A549 (cell line): ENCODE data around the gene STX8. TPM values are rescaled to one million over a fixed set of nuclear protein-coding genes. Genes with fewer than 3 reads are reported as not detected.

Experiments
- ATAC-seq, 2 experiments: fragments of 200-7000 bp in 1 of 2; fragments of >200 bp in 1 of 2; cut with Nextera tagmentation in 1 of 2; cut with Tn5 transposase in 1 of 2; 3 replicates each; pipeline versions ENCODE4 v1.8.0 to v1.9.1; 2018 to 2020; ENCODE audit warnings: mild to moderate bottlenecking in 1 of 2, moderate library complexity in 1 of 2
- CTCF ChIA-PET: fragments of 300-600 bp; sonication (Branson Sonifier 250); formaldehyde crosslinking; extraction: SDS; loops from one replicate; lab custom pipeline; 2021; ENCODE audit warnings: antibody characterized with exemption, inconsistent platforms; lab: Yijun Ruan, JAX
- POLR2A ChIA-PET: fragments of 350-600 bp; formaldehyde crosslinking; extraction: SDS; loops from one replicate; lab custom pipeline; 2021; ENCODE audit warnings: antibody characterized with exemption, inconsistent platforms; lab: Yijun Ruan, JAX
- DNase-seq, 2 experiments: peaks; one replicate each; pipeline versions ENCODE4 v3.0.0 to v3.0.0-alpha.2; 2011 to 2016; ENCODE audit warnings: low read depth in 1 of 2, low spot score in 1 of 2
- FAIRE-seq: peaks from 2 replicates; lab custom pipeline; 2011; peaks lifted over from hg19 to GRCh38; lab: Jason Lieb, UNC
- H3K27ac ChIP-seq, 2 experiments: fragments of >200 bp; sonication (Bioruptor Twin); formaldehyde crosslinking; 3 replicates each; pipeline ENCODE4 v1.5.1; 2016 to 2017
- H3K4me1 ChIP-seq: fragments of >200 bp; sonication (Bioruptor Twin); formaldehyde crosslinking; 3 replicates; pipeline ENCODE4 v1.6.1; 2016
- H3K4me2 ChIP-seq: fragments of >200 bp; sonication (Bioruptor Twin); formaldehyde crosslinking; 3 replicates; pipeline ENCODE4 v1.6.1; 2016
- H3K4me3 ChIP-seq: fragments of >200 bp; sonication (Bioruptor Twin); formaldehyde crosslinking; 3 replicates; pipeline ENCODE4 v1.5.1; 2016
- H3K9me3 ChIP-seq: fragments of >200 bp; sonication (Bioruptor Twin); formaldehyde crosslinking; 3 replicates; pipeline ENCODE4 v1.6.1; 2016
- BHLHE40 ChIP-seq: IDR thresholded peaks from 2 replicates; pipeline ENCODE4 v1.6.1; 2012; ENCODE audit warnings: low read depth, low read length, inconsistent platforms
- CBX2 ChIP-seq: fragments of 200-600 bp; sonication (generic); IDR thresholded peaks from 2 replicates; pipeline ENCODE4 v1.6.1; 2016; ENCODE audit warnings: low read depth, mild to moderate bottlenecking, borderline replicate concordance
- CHD4 ChIP-seq: fragments of 200-600 bp; sonication (generic); IDR thresholded peaks from 2 replicates; pipeline ENCODE4 v1.6.1; 2016; ENCODE audit warnings: antibody characterized with exemption, mild to moderate bottlenecking, borderline replicate concordance
- EHMT2 ChIP-seq: fragments of 200-600 bp; sonication (generic); IDR thresholded peaks from 2 replicates; pipeline ENCODE4 v1.6.1; 2016; ENCODE audit warnings: antibody characterized with exemption, low read depth, mild to moderate bottlenecking, moderate library complexity
- ELK1 ChIP-seq: fragments of 150-350 bp; IDR thresholded peaks from 2 replicates; pipeline ENCODE4 v1.6.1; 2014; ENCODE audit warnings: low read depth, mild to moderate bottlenecking, low read length
- GATA3 ChIP-seq: IDR thresholded peaks from 2 replicates; pipeline ENCODE4 v1.6.1; 2012; ENCODE audit warnings: borderline replicate concordance
- HDAC2 ChIP-seq: fragments of 200-600 bp; sonication (generic); IDR thresholded peaks from 2 replicates; pipeline ENCODE4 v1.6.1; 2016
- HEYL ChIP-seq: fragments of 250-450 bp; sonication (Bioruptor Pico); IDR thresholded peaks from 2 replicates; pipeline ENCODE4 v1.8.0; 2021; ENCODE audit warnings: mild to moderate bottlenecking, moderate library complexity
- HMGXB4 ChIP-seq: fragments of 250-450 bp; sonication (Bioruptor Pico); IDR thresholded peaks from 2 replicates; pipeline ENCODE4 v1.5.0; 2021; ENCODE audit warnings: mild to moderate bottlenecking, moderate library complexity, borderline replicate concordance
- HOXB5 ChIP-seq: fragments of 250-450 bp; sonication (Bioruptor Pico); IDR thresholded peaks from 2 replicates; pipeline ENCODE4 v1.5.0; 2020; ENCODE audit warnings: mild to moderate bottlenecking, moderate library complexity
- JUN ChIP-seq, 2 experiments: fragments of >200 bp; sonication (Bioruptor Twin); formaldehyde crosslinking; IDR thresholded peaks; 2 replicates in 1 of 2; 3 replicates in 1 of 2; pipeline ENCODE4 v1.6.1; 2016 to 2017
- JUNB ChIP-seq: fragments of >200 bp; sonication (Bioruptor Twin); formaldehyde crosslinking; IDR thresholded peaks from 2 replicates; pipeline ENCODE4 v1.6.1; 2016
- KDM1A ChIP-seq: fragments of 200-600 bp; sonication (generic); IDR thresholded peaks from 2 replicates; pipeline ENCODE4 v1.6.1; 2016; ENCODE audit warnings: low read depth, mild to moderate bottlenecking
- KDM5A ChIP-seq: fragments of 200-600 bp; sonication (generic); IDR thresholded peaks from 2 replicates; pipeline ENCODE4 v1.6.1; 2016; ENCODE audit warnings: antibody characterized with exemption, mild to moderate bottlenecking
- MAZ ChIP-seq: fragments of 150-350 bp; IDR thresholded peaks from 2 replicates; pipeline ENCODE4 v1.6.1; 2014; ENCODE audit warnings: antibody characterized with exemption, low read depth, low read length, borderline replicate concordance
- NPAS2 ChIP-seq: fragments of 250-450 bp; sonication (Bioruptor Pico); IDR thresholded peaks from 2 replicates; pipeline ENCODE4 v1.8.0; 2022; ENCODE audit warnings: mild to moderate bottlenecking, moderate library complexity, borderline replicate concordance
- NR3C1 ChIP-seq: fragments of >200 bp; sonication (Bioruptor Twin); formaldehyde crosslinking; IDR thresholded peaks from 3 replicates; pipeline ENCODE4 v1.6.1; 2017
- PHF8 ChIP-seq: fragments of 200-600 bp; sonication (generic); IDR thresholded peaks from 2 replicates; pipeline ENCODE4 v1.6.1; 2016; ENCODE audit warnings: low read depth, mild to moderate bottlenecking, antibody characterized with exemption, moderate library complexity, borderline replicate concordance
- POLR2A ChIP-seq: IDR thresholded peaks from 2 replicates; pipeline ENCODE4 v1.6.1; 2012; ENCODE audit warnings: mild to moderate bottlenecking, low read length
- POLR2AphosphoS2 ChIP-seq: conservative IDR thresholded peaks from 2 replicates; pipeline ENCODE4 v1.6.1; 2012; ENCODE audit warnings: low read length, improper control_type of control experiment, inconsistent platforms
- REST ChIP-seq: fragments of 200-600 bp; sonication (generic); IDR thresholded peaks from 2 replicates; pipeline ENCODE4 v1.6.1; 2016; ENCODE audit warnings: antibody characterized with exemption, mild to moderate bottlenecking, moderate library complexity
- RFX5 ChIP-seq: fragments of 450-650 bp; IDR thresholded peaks from 2 replicates; pipeline ENCODE4 v1.7.1; 2014; ENCODE audit warnings: antibody characterized with exemption, mild to moderate bottlenecking, moderate library complexity
- SREBF2 ChIP-seq: fragments of 450-650 bp; IDR thresholded peaks from 2 replicates; pipeline ENCODE4 v1.6.1; 2014; ENCODE audit warnings: mild to moderate bottlenecking, moderate library complexity
- TP53 ChIP-seq: fragments of 250-450 bp; sonication (Bioruptor Pico); IDR thresholded peaks from 2 replicates; pipeline ENCODE4 v1.5.0; 2021; ENCODE audit warnings: mild to moderate bottlenecking, moderate library complexity
- ZFP36 ChIP-seq: fragments of 450-650 bp; IDR thresholded peaks from 2 replicates; pipeline ENCODE4 v1.6.1; 2014; ENCODE audit warnings: borderline replicate concordance; ENCODE audit not compliant: partially characterized antibody
- ZNF302 ChIP-seq: fragments of 250-450 bp; sonication (Bioruptor Pico); IDR thresholded peaks from 2 replicates; pipeline ENCODE4 v1.9.0; 2021; ENCODE audit warnings: inconsistent platforms, mild to moderate bottlenecking, moderate library complexity
- WGBS: methylation state at CpG from one replicate; pipeline ENCODE4 v1.1.6; 2017; ENCODE audit errors: missing lambda C conversion rate; 5-methylcytosine and 5-hydroxymethylcytosine counted together
- polyA plus RNA-seq, 4 experiments: library from polyadenylated mRNA; depleted of rRNA in 3 of 4; stranded (reverse); fragments of >200 nt; fragmentation: RNase III in 1 of 4; extraction: RNeasy Plus Mini Kit Qiagen cat#74134 plus additional on column Dnase treatment in 1 of 4; gene quantifications; 2 replicates in 3 of 4; 3 replicates in 1 of 4; pipeline ENCODE4 v1.2.3, GENCODE V29; 2011 to 2017
- TF ChIP-seq, protein P1 (sequence below): fragments of >200 bp; sonication (Bioruptor Twin); formaldehyde crosslinking; IDR thresholded peaks from 2 replicates; pipeline ENCODE4 v1.6.1; 2016
- TF ChIP-seq, protein P2 (sequence below): IDR thresholded peaks from 2 replicates; pipeline ENCODE4 v1.6.1; 2012; ENCODE audit warnings: low read depth, borderline replicate concordance

STX8 gene
- polyA plus RNA-seq, 2 of the 4 experiments (the other 2 are of a cell fraction): 93.6 to 168 TPM

GRCh38 chr17:9233761-9234160 lies 341.9 kb downstream of the STX8 start (continued):
- no peak for TF ChIP-seq HMGXB4 (CRISPR knock-in tag)
- TF ChIP-seq HOXB5 (CRISPR knock-in tag): no peak

- CTCF ChIA-PET: interaction anchor here (1.4 kb wide), 1 partner anchor 28 kb away, joined by 3 read pairs; no protein-coding TSS in a partner anchor
These were observed 342.4 kb downstream of the STX8 start for GRCh38 chr17:9233271-9233599.

DNA sequence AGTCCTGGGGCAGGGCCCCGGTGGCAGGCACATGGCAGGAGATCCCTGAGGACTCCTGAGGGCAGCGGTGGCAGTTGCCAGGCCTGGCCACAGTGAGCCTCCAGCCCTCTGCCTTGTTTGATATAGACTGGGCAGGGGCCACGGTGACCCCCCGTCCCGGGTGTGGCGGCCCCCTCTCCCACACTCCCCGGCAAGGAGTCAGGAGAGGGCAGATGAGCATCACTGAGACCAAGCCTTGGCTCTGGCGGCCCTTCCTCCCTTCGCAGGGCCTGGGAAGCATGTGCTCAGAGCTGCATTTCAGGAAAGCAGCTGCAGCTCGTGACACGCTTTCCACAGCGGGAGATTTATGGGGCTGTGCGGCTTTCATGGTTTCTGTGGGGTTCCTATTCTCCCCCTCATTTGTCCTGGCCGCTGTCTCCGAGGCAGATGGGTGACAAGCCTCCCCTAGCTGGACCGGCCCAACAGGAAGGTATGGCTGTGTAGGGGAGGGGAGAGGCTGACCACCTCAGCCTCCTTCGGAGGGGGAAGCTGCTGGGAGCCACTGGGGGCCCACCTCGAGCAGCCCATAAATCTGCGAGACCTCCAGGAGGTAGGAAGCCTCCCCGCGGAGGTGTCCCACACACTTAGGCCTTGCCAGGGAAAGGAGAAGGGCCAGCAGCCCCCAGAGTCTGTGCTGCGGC lies 342.9 kb downstream of the STX8 start:
- no peak for ATAC-seq
- WGBS: 72% methylated on average over 15 of the region's 22 CpGs
- no peaks in the 10 kb centered on the region for H3K4me1 ChIP-seq
- H3K27ac ChIP-seq: no peak overlapping the region
- no peak overlapping the region for H3K4me2 ChIP-seq
- DNase-seq: no peak
- POLR2A ChIA-PET: no interaction called here
- no peaks in the 10 kb centered on the region for H3K9me3 ChIP-seq
- CTCF ChIA-PET: interaction anchor here (1.4 kb wide), 1 partner anchor 27 kb away, joined by 3 read pairs; no protein-coding TSS in a partner anchor
- FAIRE-seq: no peak
- no peak overlapping the region for H3K4me3 ChIP-seq
- no peak for TF ChIP-seq POLR2AphosphoS2
- TF ChIP-seq EHMT2: no peak
- TF ChIP-seq CHD4: no peak
- TF ChIP-seq REST: no peak
- TF ChIP-seq CBX2: no peak
- TF ChIP-seq RFX5: no peak
- TF ChIP-seq HEYL: no peak
- TF ChIP-seq JUN (IDR thresholded peaks at IDR 0.05): no peak
- TF ChIP-seq HOXB5 (CRISPR knock-in tag): no peak
- TF ChIP-seq BHLHE40: no peak
- TF ChIP-seq ELK1: no peak
- TF ChIP-seq POLR2A: no peak
- no peak for TF ChIP-seq PHF8
- no peak for TF ChIP-seq HMGXB4 (CRISPR knock-in tag)
- TF ChIP-seq GATA3: no peak
- TF ChIP-seq JUNB: no peak
- TF ChIP-seq SREBF2: no peak
- TF ChIP-seq ZNF302 (CRISPR knock-in tag): no peak

More at GRCh38 chr17:9233271-9233599, 342.4 kb downstream of the STX8 start:
- Histone ChIP-seq H3K4me3 (no peak overlapping the region), H3K4me1 (no peaks in the 10 kb centered on the region), H3K27ac (no peak overlapping the region), H3K4me2 (no peak overlapping the region), H3K9me3 (no peaks in the 10 kb centered on the region)
- ATAC-seq (no peak), FAIRE-seq (no peak)
- 71% methylated on average over 9 of the region's 9 CpGs for WGBS
- POLR2A ChIA-PET: no interaction called here
- TF ChIP-seq GATA3: no peak
- TF ChIP-seq CBX2: no peak
- TF ChIP-seq KDM5A: no peak
- no peak for TF ChIP-seq KDM1A
- TF ChIP-seq, protein P1, sequence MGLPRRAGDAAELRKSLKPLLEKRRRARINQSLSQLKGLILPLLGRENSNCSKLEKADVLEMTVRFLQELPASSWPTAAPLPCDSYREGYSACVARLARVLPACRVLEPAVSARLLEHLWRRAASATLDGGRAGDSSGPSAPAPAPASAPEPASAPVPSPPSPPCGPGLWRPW: no peak
- TF ChIP-seq JUNB: no peak
- TF ChIP-seq, protein P2, sequence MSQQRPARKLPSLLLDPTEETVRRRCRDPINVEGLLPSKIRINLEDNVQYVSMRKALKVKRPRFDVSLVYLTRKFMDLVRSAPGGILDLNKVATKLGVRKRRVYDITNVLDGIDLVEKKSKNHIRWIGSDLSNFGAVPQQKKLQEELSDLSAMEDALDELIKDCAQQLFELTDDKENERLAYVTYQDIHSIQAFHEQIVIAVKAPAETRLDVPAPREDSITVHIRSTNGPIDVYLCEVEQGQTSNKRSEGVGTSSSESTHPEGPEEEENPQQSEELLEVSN: no peak
- no peak for TF ChIP-seq HDAC2
- no peak for TF ChIP-seq RFX5
- no peak for TF ChIP-seq ZFP36
- TF ChIP-seq BHLHE40: no peak
- no peak for TF ChIP-seq MAZ
- no peak for TF ChIP-seq EHMT2
- TF ChIP-seq NR3C1: no peak
- TF ChIP-seq NPAS2 (CRISPR knock-in tag): no peak
- TF ChIP-seq TP53 (CRISPR knock-in tag): no peak
- TF ChIP-seq POLR2AphosphoS2: no peak
- TF ChIP-seq, all 56 proteins: peak for 0
- no peak for DNase-seq
